NCI-H526 (cell line): Measurements from ENCODE around the gene ANKRD33B.
"Not testable (repeated sequence)": the region's sequence is repeated elsewhere in the genome, so short reads cannot be mapped to it uniquely, and the experiment has no call there.

ENCODE experiments used
- DNase-seq, 2 experiments: peaks; one replicate each; lab custom pipeline; 2025; lab: John Stamatoyannopoulos, UW

The ANKRD33B gene

GRCh38 chr5:10618311-10618710 is 54.4 kb downstream of the ANKRD33B start:
- no peak for DNase-seq

GRCh38 chr5:10619649-10620048 is 55.8 kb downstream of the ANKRD33B start:
- no peak for DNase-seq

GRCh38 chr5:10620346-10620745 is 56.5 kb downstream of the ANKRD33B start:
- DNase-seq, result no peak

GRCh38 chr5:10621832-10622231 is 58.0 kb downstream of the ANKRD33B start:
- no peak for DNase-seq

- no peak for DNase-seq
These were observed 58.9 kb downstream of the ANKRD33B start for GRCh38 chr5:10622810-10623209.

- no peak for DNase-seq
These were observed 59.5 kb downstream of the ANKRD33B start for GRCh38 chr5:10623305-10623910.

GRCh38 chr5:10624206-10624605 is 60.3 kb downstream of the ANKRD33B start:
- no peak for DNase-seq

GRCh38 chr5:10624679-10625078 is 60.8 kb downstream of the ANKRD33B start:
- no peak for DNase-seq

- DNase-seq, result no peak
These were observed 62.0 kb downstream of the ANKRD33B start for GRCh38 chr5:10625700-10626472.

- no peak for DNase-seq
These were observed 62.7 kb downstream of the ANKRD33B start for GRCh38 chr5:10626473-10627013.

GRCh38 chr5:10627160-10627701 is 63.4 kb downstream of the ANKRD33B start:
- no peak for DNase-seq

- no peak for DNase-seq
These were observed 64.7 kb downstream of the ANKRD33B start for GRCh38 chr5:10628601-10629000.

GRCh38 chr5:10629682-10630081 is 65.8 kb downstream of the ANKRD33B start:
- DNase-seq, result no peak

GRCh38 chr5:10630126-10630525 is 66.3 kb downstream of the ANKRD33B start:
- DNase-seq, result no peak

- DNase-seq, result not testable (repeated sequence)
These were observed 66.9 kb downstream of the ANKRD33B start for GRCh38 chr5:10630744-10631143.

- no peak for DNase-seq
These were observed 67.6 kb downstream of the ANKRD33B start for GRCh38 chr5:10631316-10631996.

GRCh38 chr5:10632110-10632761 is 68.4 kb downstream of the ANKRD33B start:
- peak; percentile 35 to 78 for DNase-seq

GRCh38 chr5:10633271-10634049 is 69.6 kb downstream of the ANKRD33B start:
- no peak for DNase-seq

- DNase-seq, result no peak
These were observed 70.2 kb downstream of the ANKRD33B start for GRCh38 chr5:10634050-10634449.

- DNase-seq, result no peak
These were observed 70.7 kb downstream of the ANKRD33B start for GRCh38 chr5:10634562-10634961.

GRCh38 chr5:10635257-10635866 is 71.5 kb downstream of the ANKRD33B start:
- no peak for DNase-seq
